Activated CD8-positive, alpha-beta T cell treated with anti-CD3 and anti-CD28 coated beads for 36 hours (primary cell): ENCODE data around the gene RIOX2. TPM values are rescaled to one million over a fixed set of nuclear protein-coding genes. Genes with fewer than 3 reads are reported as not detected.

ENCODE experiments used
- ATAC-seq: fragments of 200-7000 bp; cut with Tn5 transposase; one replicate; pipeline ENCODE4 v1.10.0; 2021; ENCODE audit warnings: mild to moderate bottlenecking, moderate library complexity
- CTCF ChIA-PET: fragments of 350-600 bp; sonication (Branson Sonifier 250); formaldehyde crosslinking; loops from one replicate; lab custom pipeline; 2021; ENCODE audit warnings: antibody characterized with exemption; lab: Charles Lee
- POLR2A ChIA-PET: fragments of 350-600 bp; sonication (Branson Sonifier 250); formaldehyde crosslinking; loops from one replicate; lab custom pipeline; 2021; ENCODE audit warnings: antibody characterized with exemption; lab: Charles Lee
- DNase-seq: peaks from one replicate; pipeline ENCODE4 v3.0.0-alpha.2; 2020
- H3K27ac Mint-ChIP-seq: one replicate; pipeline ENCODE4 v1.8.0; 2021; ENCODE audit warnings: mild to moderate bottlenecking, mixed read lengths
- H3K27me3 Mint-ChIP-seq: one replicate; pipeline ENCODE4 v1.8.0; 2021; ENCODE audit warnings: mixed read lengths
- H3K36me3 Mint-ChIP-seq: one replicate; pipeline ENCODE4 v1.8.0; 2021; ENCODE audit warnings: low read depth, mixed read lengths
- H3K4me1 Mint-ChIP-seq: one replicate; pipeline ENCODE4 v1.8.0; 2021; ENCODE audit warnings: low read depth, mixed read lengths
- H3K4me3 Mint-ChIP-seq: one replicate; pipeline ENCODE4 v1.8.0; 2021; ENCODE audit warnings: mild to moderate bottlenecking, moderate library complexity, mixed read lengths
- H3K9me3 Mint-ChIP-seq: one replicate; pipeline ENCODE4 v1.8.0; 2021; ENCODE audit warnings: mixed read lengths
- intact Hi-C: fragments of 100-400 bp; cut with micrococcal nuclease; formaldehyde crosslinking; loops from one replicate; pipeline ENCODE4 v1.10.0; 2022
- total RNA-seq, 2 experiments: library from RNA; stranded (reverse); gene quantifications; one replicate each; pipeline ENCODE4 v1.2.3, GENCODE V29; 2021
- TF ChIP-seq, protein P1 (sequence below): fragments of 200-600 bp; IDR thresholded peaks from one replicate; pipeline ENCODE4 v1.8.0; 2022; ENCODE audit warnings: antibody characterized with exemption, mild to moderate bottlenecking

Gene RIOX2
- total RNA-seq, 2 experiments from 2014 or later = 41.2 to 43.3 TPM

DNA sequence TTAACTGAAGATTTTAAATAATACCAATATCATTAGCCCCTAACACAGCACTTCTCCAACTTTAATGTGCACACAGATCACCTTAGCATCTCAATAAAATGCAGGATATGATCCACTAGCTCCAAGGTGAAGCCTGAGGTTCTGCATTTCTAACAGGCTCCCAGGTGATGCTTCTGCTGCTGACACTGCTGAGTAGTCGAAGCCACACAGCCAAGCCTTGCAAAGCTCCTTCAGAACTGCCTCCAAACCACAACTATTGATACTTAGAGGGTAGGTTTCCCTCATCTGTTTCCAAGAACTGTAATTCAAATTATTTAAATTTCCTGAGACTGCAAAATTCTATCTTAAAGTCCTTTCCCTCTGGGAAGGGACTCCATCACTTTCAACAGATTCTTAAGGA lies 3.9 kb downstream of the RIOX2 start:
- H3K27me3 Mint-ChIP-seq = no peaks in the 10 kb centered on the region
- no peak overlapping the region for H3K4me3 Mint-ChIP-seq
- ChIA-PET CTCF (interaction anchor here (0.7 to 5.8 kb wide), 8 partner anchors 10 to 174 kb away, joined by 3 to 44 read pairs (median 4); partner anchors contain the start of gene CRYBG3), POLR2A (interaction anchor here (1.2 to 1.6 kb wide), 3 partner anchors 17 to 146 kb away, joined by 4 to 5 read pairs (median 4); partner anchors contain the start of gene CRYBG3)
- peak; percentile 38 for DNase-seq
- H3K27ac Mint-ChIP-seq = no peak overlapping the region
- H3K36me3 Mint-ChIP-seq = peaks cover 44% of the 10 kb centered on the region
- TF ChIP-seq, protein P1, sequence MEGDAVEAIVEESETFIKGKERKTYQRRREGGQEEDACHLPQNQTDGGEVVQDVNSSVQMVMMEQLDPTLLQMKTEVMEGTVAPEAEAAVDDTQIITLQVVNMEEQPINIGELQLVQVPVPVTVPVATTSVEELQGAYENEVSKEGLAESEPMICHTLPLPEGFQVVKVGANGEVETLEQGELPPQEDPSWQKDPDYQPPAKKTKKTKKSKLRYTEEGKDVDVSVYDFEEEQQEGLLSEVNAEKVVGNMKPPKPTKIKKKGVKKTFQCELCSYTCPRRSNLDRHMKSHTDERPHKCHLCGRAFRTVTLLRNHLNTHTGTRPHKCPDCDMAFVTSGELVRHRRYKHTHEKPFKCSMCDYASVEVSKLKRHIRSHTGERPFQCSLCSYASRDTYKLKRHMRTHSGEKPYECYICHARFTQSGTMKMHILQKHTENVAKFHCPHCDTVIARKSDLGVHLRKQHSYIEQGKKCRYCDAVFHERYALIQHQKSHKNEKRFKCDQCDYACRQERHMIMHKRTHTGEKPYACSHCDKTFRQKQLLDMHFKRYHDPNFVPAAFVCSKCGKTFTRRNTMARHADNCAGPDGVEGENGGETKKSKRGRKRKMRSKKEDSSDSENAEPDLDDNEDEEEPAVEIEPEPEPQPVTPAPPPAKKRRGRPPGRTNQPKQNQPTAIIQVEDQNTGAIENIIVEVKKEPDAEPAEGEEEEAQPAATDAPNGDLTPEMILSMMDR = no peak
- H3K9me3 Mint-ChIP-seq = no peaks in the 10 kb centered on the region
- H3K4me1 Mint-ChIP-seq = peaks cover 72% of the 10 kb centered on the region
- ATAC-seq = peak; percentile 22
- intact Hi-C loops = no loop called here

DNA sequence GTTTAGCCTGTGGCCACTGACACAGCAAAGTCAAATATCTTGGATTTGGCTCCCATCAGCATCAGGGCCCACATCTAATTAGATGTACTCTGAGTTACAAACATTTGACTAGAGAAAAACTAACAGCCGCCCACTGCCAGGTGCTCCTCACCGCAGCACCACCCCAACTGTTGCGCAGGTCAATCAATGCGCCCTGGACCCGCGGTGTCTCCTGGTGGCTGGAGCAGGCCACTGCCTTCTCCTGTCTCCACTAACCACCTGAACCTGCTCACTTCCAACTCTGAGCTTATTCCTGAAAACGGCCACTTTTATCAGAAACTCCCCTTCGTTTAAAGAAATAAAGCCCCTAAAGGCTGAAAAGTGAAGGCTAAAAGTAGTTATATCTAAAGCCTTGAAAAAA lies 4.3 kb downstream of the RIOX2 start:
- Mint-ChIP-seq H3K27me3 (no peaks in the 10 kb centered on the region), H3K9me3 (no peaks in the 10 kb centered on the region), H3K36me3 (peaks cover 44% of the 10 kb centered on the region), H3K4me3 (no peak overlapping the region), H3K4me1 (peaks cover 68% of the 10 kb centered on the region), H3K27ac (no peak overlapping the region)
- ChIA-PET CTCF (interaction anchor here (1.1 to 5.8 kb wide), 4 partner anchors 10 to 54 kb away, joined by 3 to 44 read pairs (median 5); no protein-coding TSS in a partner anchor), POLR2A (interaction anchor here (1.2 to 1.4 kb wide), 2 partner anchors 17 to 146 kb away, joined by 4 to 5 read pairs; partner anchors contain the start of gene CRYBG3)
- ATAC-seq (no peak), DNase-seq (no peak)
- TF ChIP-seq, protein P1 = no peak
- intact Hi-C loops = no loop called here

- peaks cover 54% of the 10 kb centered on the region for H3K36me3 Mint-ChIP-seq
- ChIA-PET POLR2A (no interaction called here), CTCF (interaction anchor here (0.9 to 1.4 kb wide), 3 partner anchors 10 to 169 kb away, joined by 3 to 5 read pairs (median 3); no protein-coding TSS in a partner anchor)
- H3K27ac Mint-ChIP-seq = peak overlapping the region; percentile 19
- no peaks in the 10 kb centered on the region for H3K27me3 Mint-ChIP-seq
- ATAC-seq = no peak
- H3K4me1 Mint-ChIP-seq = peaks cover 29% of the 10 kb centered on the region
- no peak for DNase-seq
- no peaks in the 10 kb centered on the region for H3K9me3 Mint-ChIP-seq
- H3K4me3 Mint-ChIP-seq = no peak overlapping the region
- TF ChIP-seq, protein P1 = no peak
- intact Hi-C loops = no loop called here
Measured at GRCh38 chr3:97960993-97961766, 11.1 kb downstream of the RIOX2 start.

- ChIA-PET CTCF (interaction anchor here (0.9 to 1.4 kb wide), 3 partner anchors 10 to 168 kb away, joined by 3 to 5 read pairs (median 3); no protein-coding TSS in a partner anchor), POLR2A (no interaction called here)
- H3K4me1 Mint-ChIP-seq = peaks cover 25% of the 10 kb centered on the region
- TF ChIP-seq, protein P1 = no peak
- DNase-seq (no peak), ATAC-seq (no peak)
- no peaks in the 10 kb centered on the region for H3K9me3 Mint-ChIP-seq
- intact Hi-C loops = no loop called here
- H3K27ac Mint-ChIP-seq = no peak overlapping the region
- H3K27me3 Mint-ChIP-seq = no peaks in the 10 kb centered on the region
- H3K4me3 Mint-ChIP-seq = no peak overlapping the region
- peaks cover 50% of the 10 kb centered on the region for H3K36me3 Mint-ChIP-seq
Measured at GRCh38 chr3:97960551-97960950, 11.7 kb downstream of the RIOX2 start.

GRCh38 chr3:97959872-97960271 lies 12.4 kb downstream of the RIOX2 start:
- peaks cover 21% of the 10 kb centered on the region for H3K4me1 Mint-ChIP-seq
- no peaks in the 10 kb centered on the region for H3K27me3 Mint-ChIP-seq
- H3K27ac Mint-ChIP-seq = no peak overlapping the region
- no peaks in the 10 kb centered on the region for H3K9me3 Mint-ChIP-seq
- POLR2A ChIA-PET = no interaction called here
- peaks cover 49% of the 10 kb centered on the region for H3K36me3 Mint-ChIP-seq
- CTCF ChIA-PET = interaction anchor here (1.3 to 1.4 kb wide), 2 partner anchors 9 to 63 kb away, joined by 3 to 5 read pairs; no protein-coding TSS in a partner anchor
- H3K4me3 Mint-ChIP-seq = no peak overlapping the region
- no peak for DNase-seq
- TF ChIP-seq, protein P1 = no peak
- intact Hi-C loops = no loop called here
- ATAC-seq = no peak
